Measurements from ENCODE around the gene IPO5. TPM values are rescaled to one million over a fixed set of nuclear protein-coding genes. Genes with fewer than 3 reads are reported as not detected.
"Not testable (repeated sequence)": the region's sequence is repeated elsewhere in the genome, so short reads cannot be mapped to it uniquely, and the experiment has no call there.

Gene IPO5
- total RNA-seq, 1 donor from 2014 or later, result 152 TPM

DNA sequence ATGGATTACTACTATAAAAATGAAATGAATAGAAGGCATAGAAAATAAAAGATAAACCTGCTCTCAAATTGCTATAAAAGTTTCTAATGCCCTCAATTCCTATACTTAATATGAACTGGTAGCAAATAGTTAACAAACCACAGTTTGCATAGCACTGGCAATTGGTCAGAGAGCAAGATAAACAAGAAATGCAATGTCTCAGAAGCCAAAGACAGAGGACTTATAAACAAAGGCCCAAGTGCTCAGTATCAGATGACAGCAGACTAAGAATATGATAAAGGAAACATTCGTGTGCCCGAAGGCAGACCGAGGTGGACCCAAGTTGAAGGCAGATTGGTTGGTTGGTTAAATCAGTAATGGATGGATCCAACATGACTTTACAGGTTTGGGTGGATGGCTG, 50.6 kb downstream of the IPO5 start:
- ATAC-seq (ENCODE audit: low read depth) (no peak), DNase-seq (no peak)
- no peak overlapping the region for H3K27ac Mint-ChIP-seq
- TF ChIP-seq, protein P1, sequence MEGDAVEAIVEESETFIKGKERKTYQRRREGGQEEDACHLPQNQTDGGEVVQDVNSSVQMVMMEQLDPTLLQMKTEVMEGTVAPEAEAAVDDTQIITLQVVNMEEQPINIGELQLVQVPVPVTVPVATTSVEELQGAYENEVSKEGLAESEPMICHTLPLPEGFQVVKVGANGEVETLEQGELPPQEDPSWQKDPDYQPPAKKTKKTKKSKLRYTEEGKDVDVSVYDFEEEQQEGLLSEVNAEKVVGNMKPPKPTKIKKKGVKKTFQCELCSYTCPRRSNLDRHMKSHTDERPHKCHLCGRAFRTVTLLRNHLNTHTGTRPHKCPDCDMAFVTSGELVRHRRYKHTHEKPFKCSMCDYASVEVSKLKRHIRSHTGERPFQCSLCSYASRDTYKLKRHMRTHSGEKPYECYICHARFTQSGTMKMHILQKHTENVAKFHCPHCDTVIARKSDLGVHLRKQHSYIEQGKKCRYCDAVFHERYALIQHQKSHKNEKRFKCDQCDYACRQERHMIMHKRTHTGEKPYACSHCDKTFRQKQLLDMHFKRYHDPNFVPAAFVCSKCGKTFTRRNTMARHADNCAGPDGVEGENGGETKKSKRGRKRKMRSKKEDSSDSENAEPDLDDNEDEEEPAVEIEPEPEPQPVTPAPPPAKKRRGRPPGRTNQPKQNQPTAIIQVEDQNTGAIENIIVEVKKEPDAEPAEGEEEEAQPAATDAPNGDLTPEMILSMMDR (IDR thresholded peaks at IDR 0.05), result no peak
- no peaks in the 10 kb centered on the region for H3K9me3 Mint-ChIP-seq
- no peaks in the 10 kb centered on the region for H3K27me3 Mint-ChIP-seq
- H3K4me1 Mint-ChIP-seq, result no peaks in the 10 kb centered on the region
- CTCF ChIA-PET, result no interaction called here
- POLR2A ChIA-PET, result no interaction called here
- intact Hi-C loops (cut with micrococcal nuclease), result no loop called here
- no peak overlapping the region for H3K4me3 Mint-ChIP-seq
- H3K36me3 Mint-ChIP-seq (ENCODE audit: low read depth), result peaks cover 84% of the 10 kb centered on the region

DNA sequence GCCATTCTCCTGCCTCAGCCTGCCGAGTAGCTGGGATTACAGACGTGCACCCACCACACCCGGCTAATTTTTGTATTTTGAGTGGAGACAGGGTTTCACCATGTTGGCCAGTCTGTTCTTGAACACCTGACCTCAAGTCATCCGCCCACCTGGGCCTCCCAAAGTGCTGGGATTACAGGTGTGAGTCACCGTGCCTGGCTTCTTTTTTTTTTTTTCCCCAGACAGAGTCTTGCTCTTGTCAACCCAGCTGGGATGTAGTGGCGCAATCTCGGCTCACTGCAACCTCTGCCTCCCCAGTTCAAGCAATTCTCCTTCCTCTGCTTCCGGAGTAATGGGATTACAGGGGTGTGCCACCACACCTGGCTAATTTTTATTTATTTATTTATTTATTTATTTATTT, 51.5 kb downstream of the IPO5 start:
- H3K27me3 Mint-ChIP-seq; intact Hi-C loops (cut with micrococcal nuclease); ATAC-seq (ENCODE audit: low read depth); H3K4me3 Mint-ChIP-seq; CTCF ChIA-PET; H3K9me3 Mint-ChIP-seq; H3K27ac Mint-ChIP-seq; H3K4me1 Mint-ChIP-seq; DNase-seq; POLR2A ChIA-PET: not testable (repeated sequence)
- peaks cover 81% of the 10 kb centered on the region for H3K36me3 Mint-ChIP-seq (ENCODE audit: low read depth)

DNA sequence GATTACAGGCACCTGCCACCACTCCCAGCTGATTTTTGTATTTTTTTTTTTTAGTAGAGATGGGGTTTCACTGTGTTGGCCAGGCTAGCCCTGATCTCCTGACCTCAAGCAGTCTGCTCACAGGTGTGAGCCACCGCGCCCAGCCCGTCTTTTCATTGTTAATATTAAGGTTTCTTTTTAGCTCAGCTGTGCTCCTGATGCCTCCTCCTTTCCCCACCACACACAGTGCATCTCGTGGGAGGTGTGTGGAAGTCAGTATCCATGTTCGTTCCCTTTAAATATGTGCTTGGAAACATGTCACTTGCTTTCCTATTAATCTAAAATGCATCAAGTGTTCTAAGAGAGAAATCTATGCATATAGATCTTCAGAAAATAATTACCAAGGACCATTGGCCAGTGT, 53.5 kb downstream of the IPO5 start:
- ChIA-PET POLR2A (no interaction called here), CTCF (no interaction called here)
- intact Hi-C loops (cut with micrococcal nuclease), result no loop called here
- no peaks in the 10 kb centered on the region for H3K9me3 Mint-ChIP-seq
- H3K27ac Mint-ChIP-seq, result no peak overlapping the region
- H3K36me3 Mint-ChIP-seq (ENCODE audit: low read depth), result peaks cover 88% of the 10 kb centered on the region
- no peaks in the 10 kb centered on the region for H3K4me1 Mint-ChIP-seq
- H3K4me3 Mint-ChIP-seq, result no peak overlapping the region
- TF ChIP-seq, protein P1 (IDR thresholded peaks at IDR 0.05), result no peak
- DNase-seq (no peak), ATAC-seq (ENCODE audit: low read depth) (no peak)
- no peaks in the 10 kb centered on the region for H3K27me3 Mint-ChIP-seq

DNA sequence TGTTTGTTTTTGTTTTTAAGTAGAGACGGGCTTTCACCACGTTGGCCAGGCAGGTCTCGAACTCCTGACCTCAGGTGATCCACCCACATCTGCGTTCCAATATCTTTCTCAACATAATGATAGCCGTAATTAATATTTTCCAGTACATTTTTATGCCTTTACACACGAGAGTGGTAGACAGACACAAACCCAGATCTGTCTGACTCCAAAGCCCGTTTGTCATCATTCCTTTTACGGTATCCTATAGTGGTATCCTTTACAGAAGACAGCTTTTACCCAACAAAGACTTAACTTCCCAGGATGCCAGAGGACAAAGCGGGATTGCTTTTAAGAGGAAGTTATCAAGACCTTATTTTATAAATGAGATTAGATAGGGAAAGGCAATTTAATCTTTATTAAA, 59.8 kb downstream of the IPO5 start:
- ChIA-PET CTCF (no interaction called here), POLR2A (no interaction called here)
- H3K4me3 Mint-ChIP-seq, result no peak overlapping the region
- H3K36me3 Mint-ChIP-seq (ENCODE audit: low read depth), result peaks cover 85% of the 10 kb centered on the region
- no peaks in the 10 kb centered on the region for H3K4me1 Mint-ChIP-seq
- no peaks in the 10 kb centered on the region for H3K27me3 Mint-ChIP-seq
- TF ChIP-seq, protein P1 (IDR thresholded peaks at IDR 0.05), result no peak
- DNase-seq, result no peak
- ATAC-seq (ENCODE audit: low read depth), result no peak
- no peak overlapping the region for H3K27ac Mint-ChIP-seq
- intact Hi-C loops (cut with micrococcal nuclease), result no loop called here
- H3K9me3 Mint-ChIP-seq, result no peaks in the 10 kb centered on the region

DNA sequence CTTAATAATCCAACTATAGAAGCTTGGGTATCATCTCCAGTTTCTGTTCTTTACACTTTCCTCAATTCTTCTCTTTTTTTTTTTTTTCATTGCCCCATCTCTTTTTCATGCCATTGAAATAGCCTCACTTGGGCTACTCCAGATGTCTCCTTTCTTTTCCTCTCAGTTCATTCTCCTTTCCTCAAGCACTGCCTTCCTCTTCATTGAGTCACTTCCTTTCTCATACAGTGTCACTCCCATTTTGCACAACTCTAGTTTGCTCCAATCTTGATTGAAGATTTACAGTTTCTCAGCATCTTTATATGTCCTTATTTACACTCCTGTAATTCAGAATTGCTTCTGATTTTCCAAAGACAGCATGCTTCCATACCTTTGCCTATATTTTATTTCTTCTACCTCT, 61.3 kb downstream of the IPO5 start:
- CTCF ChIA-PET, result no interaction called here
- ATAC-seq (ENCODE audit: low read depth) (no peak), DNase-seq (no peak)
- H3K9me3 Mint-ChIP-seq, result no peaks in the 10 kb centered on the region
- no peaks in the 10 kb centered on the region for H3K4me1 Mint-ChIP-seq
- H3K27me3 Mint-ChIP-seq, result no peaks in the 10 kb centered on the region
- peaks cover 87% of the 10 kb centered on the region for H3K36me3 Mint-ChIP-seq (ENCODE audit: low read depth)
- POLR2A ChIA-PET, result no interaction called here
- H3K4me3 Mint-ChIP-seq, result no peak overlapping the region
- intact Hi-C loops (cut with micrococcal nuclease), result no loop called here
- H3K27ac Mint-ChIP-seq, result no peak overlapping the region
- TF ChIP-seq, protein P1 (IDR thresholded peaks at IDR 0.05), result no peak

DNA sequence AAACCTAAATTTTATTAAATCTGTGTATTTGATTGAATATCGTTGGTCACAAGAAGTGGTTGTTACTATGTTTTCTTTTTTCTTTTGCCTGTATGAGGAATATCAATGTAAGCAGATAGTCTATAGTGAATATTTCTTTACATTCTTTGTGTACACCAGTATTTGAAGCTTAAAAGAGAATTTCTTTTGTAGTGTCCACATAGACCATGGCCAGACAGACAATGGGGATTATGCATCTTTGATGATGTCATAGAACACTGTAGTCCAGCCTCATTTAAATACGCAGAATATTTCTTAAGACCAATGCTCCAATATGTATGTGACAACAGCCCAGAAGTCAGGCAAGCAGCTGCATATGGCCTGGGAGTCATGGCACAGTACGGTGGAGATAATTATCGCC, 64.8 kb downstream of the IPO5 start:
- no peak overlapping the region for H3K27ac Mint-ChIP-seq
- H3K27me3 Mint-ChIP-seq, result no peaks in the 10 kb centered on the region
- H3K4me3 Mint-ChIP-seq, result no peak overlapping the region
- POLR2A ChIA-PET, result no interaction called here
- ATAC-seq (ENCODE audit: low read depth) (no peak), DNase-seq (no peak)
- no peaks in the 10 kb centered on the region for H3K4me1 Mint-ChIP-seq
- H3K36me3 Mint-ChIP-seq (ENCODE audit: low read depth), result peaks cover 79% of the 10 kb centered on the region
- CTCF ChIA-PET, result no interaction called here
- TF ChIP-seq, protein P1 (IDR thresholded peaks at IDR 0.05), result no peak
- intact Hi-C loops (cut with micrococcal nuclease), result no loop called here
- no peaks in the 10 kb centered on the region for H3K9me3 Mint-ChIP-seq

All from activated B cell treated with CpG ODN at 0.5 μM for 24 hours (primary cell).